ENCODE measurements around the gene STOM.
A peak's percentile ranks its signal among the peaks of the same experiment; 100 is the strongest.

STOM gene

GRCh38 chr9:121386442-121387175, 16.6 kb upstream of the STOM start:
- Mint-ChIP-seq H3K9me3 (no peaks in the 10 kb centered on the region), H3K27ac (no peak overlapping the region), H3K27me3 (no peaks in the 10 kb centered on the region), H3K4me1 (no peaks in the 10 kb centered on the region), H3K36me3 (ENCODE audit: low read depth) (no peaks in the 10 kb centered on the region), H3K4me3 (no peak overlapping the region)
- ATAC-seq (no peak), DNase-seq (no peak)

- Mint-ChIP-seq H3K4me3 (no peak overlapping the region), H3K27me3 (no peaks in the 10 kb centered on the region), H3K4me1 (no peaks in the 10 kb centered on the region), H3K9me3 (no peaks in the 10 kb centered on the region), H3K27ac (no peak overlapping the region), H3K36me3 (ENCODE audit: low read depth) (no peaks in the 10 kb centered on the region)
- DNase-seq (no peak), ATAC-seq (no peak)
Observed at GRCh38 chr9:121383715-121384114, 13.7 kb upstream of the STOM start.

- Mint-ChIP-seq H3K4me1 (no peaks in the 10 kb centered on the region), H3K36me3 (ENCODE audit: low read depth) (peaks cover 2% of the 10 kb centered on the region), H3K9me3 (no peaks in the 10 kb centered on the region), H3K27me3 (no peaks in the 10 kb centered on the region), H3K4me3 (no peak overlapping the region), H3K27ac (no peak overlapping the region)
- no peak for ATAC-seq
- DNase-seq: no peak
Observed at GRCh38 chr9:121380846-121381245, 10.8 kb upstream of the STOM start.

GRCh38 chr9:121376214-121376830, 6.3 kb upstream of the STOM start:
- H3K4me1 Mint-ChIP-seq: peaks cover 15% of the 10 kb centered on the region
- DNase-seq: no peak
- no peak overlapping the region for H3K27ac Mint-ChIP-seq
- no peaks in the 10 kb centered on the region for H3K27me3 Mint-ChIP-seq
- no peak overlapping the region for H3K4me3 Mint-ChIP-seq
- H3K9me3 Mint-ChIP-seq: no peaks in the 10 kb centered on the region
- peaks cover 2% of the 10 kb centered on the region for H3K36me3 Mint-ChIP-seq (ENCODE audit: low read depth)
- ATAC-seq: no peak

GRCh38 chr9:121373011-121373729, 3.1 kb upstream of the STOM start:
- H3K36me3 Mint-ChIP-seq (ENCODE audit: low read depth): peaks cover 6% of the 10 kb centered on the region

GRCh38 chr9:121372239-121373010, 2.4 kb upstream of the STOM start:
- DNase-seq: no peak
- ATAC-seq: no peak

More at GRCh38 chr9:121373011-121373729, 3.1 kb upstream of the STOM start:
- Mint-ChIP-seq H3K4me1 (peaks cover 37% of the 10 kb centered on the region), H3K9me3 (peaks cover 5% of the 10 kb centered on the region), H3K27ac (no peak overlapping the region), H3K4me3 (no peak overlapping the region), H3K27me3 (no peaks in the 10 kb centered on the region)
- DNase-seq (no peak), ATAC-seq (no peak)

GRCh38 chr9:121371495-121372061, 1.5 kb upstream of the STOM start:
- ATAC-seq: no peak
- peaks cover 49% of the 10 kb centered on the region for H3K4me1 Mint-ChIP-seq
- no peak for DNase-seq
- peaks cover 6% of the 10 kb centered on the region for H3K36me3 Mint-ChIP-seq (ENCODE audit: low read depth)
- H3K4me3 Mint-ChIP-seq: no peak overlapping the region
- peaks cover 5% of the 10 kb centered on the region for H3K9me3 Mint-ChIP-seq
- H3K27ac Mint-ChIP-seq: no peak overlapping the region
- no peaks in the 10 kb centered on the region for H3K27me3 Mint-ChIP-seq

More at GRCh38 chr9:121372239-121373010, 2.4 kb upstream of the STOM start:
- H3K4me3 Mint-ChIP-seq: no peak overlapping the region
- H3K36me3 Mint-ChIP-seq (ENCODE audit: low read depth): peaks cover 4% of the 10 kb centered on the region
- H3K27ac Mint-ChIP-seq: no peak overlapping the region
- H3K27me3 Mint-ChIP-seq: no peaks in the 10 kb centered on the region
- peaks cover 45% of the 10 kb centered on the region for H3K4me1 Mint-ChIP-seq
- peaks cover 5% of the 10 kb centered on the region for H3K9me3 Mint-ChIP-seq

- Mint-ChIP-seq H3K36me3 (ENCODE audit: low read depth) (peaks cover 6% of the 10 kb centered on the region), H3K4me1 (peaks cover 66% of the 10 kb centered on the region), H3K27me3 (no peaks in the 10 kb centered on the region), H3K4me3 (peak overlapping the region; percentile 86), H3K27ac (peak overlapping the region; percentile 32), H3K9me3 (peaks cover 5% of the 10 kb centered on the region)
- DNase-seq (no peak), ATAC-seq (no peak)
Observed at GRCh38 chr9:121368745-121369144, 1.3 kb downstream of the STOM start.

- Mint-ChIP-seq H3K4me1 (peaks cover 67% of the 10 kb centered on the region), H3K4me3 (peak overlapping the region; percentile 86)
Observed at GRCh38 chr9:121368138-121368522, 1.9 kb downstream of the STOM start.

GRCh38 chr9:121367306-121368137, 2.5 kb downstream of the STOM start:
- ATAC-seq (no peak), DNase-seq (no peak)
- Mint-ChIP-seq H3K36me3 (ENCODE audit: low read depth) (peaks cover 6% of the 10 kb centered on the region), H3K4me3 (peak overlapping the region; percentile 86), H3K9me3 (peaks cover 5% of the 10 kb centered on the region), H3K4me1 (peaks cover 65% of the 10 kb centered on the region), H3K27ac (peak overlapping the region; percentile 34), H3K27me3 (no peaks in the 10 kb centered on the region)

More at GRCh38 chr9:121368138-121368522, 1.9 kb downstream of the STOM start:
- no peak for ATAC-seq
- H3K36me3 Mint-ChIP-seq (ENCODE audit: low read depth): peaks cover 6% of the 10 kb centered on the region
- peaks cover 5% of the 10 kb centered on the region for H3K9me3 Mint-ChIP-seq
- peak overlapping the region; percentile 34 for H3K27ac Mint-ChIP-seq
- no peak for DNase-seq
- H3K27me3 Mint-ChIP-seq: no peaks in the 10 kb centered on the region

- Mint-ChIP-seq H3K27ac (no peak overlapping the region), H3K27me3 (no peaks in the 10 kb centered on the region), H3K4me3 (no peak overlapping the region), H3K36me3 (ENCODE audit: low read depth) (peaks cover 6% of the 10 kb centered on the region), H3K9me3 (peaks cover 5% of the 10 kb centered on the region), H3K4me1 (peaks cover 61% of the 10 kb centered on the region)
- no peak for ATAC-seq
- DNase-seq: no peak
Observed at GRCh38 chr9:121366611-121367192, 3.3 kb downstream of the STOM start.

- no peak overlapping the region for H3K4me3 Mint-ChIP-seq
- H3K27me3 Mint-ChIP-seq: no peaks in the 10 kb centered on the region
- H3K4me1 Mint-ChIP-seq: peaks cover 61% of the 10 kb centered on the region
- no peak overlapping the region for H3K27ac Mint-ChIP-seq
- H3K36me3 Mint-ChIP-seq (ENCODE audit: low read depth): peaks cover 6% of the 10 kb centered on the region
- DNase-seq (no peak), ATAC-seq (no peak)
- peaks cover 4% of the 10 kb centered on the region for H3K9me3 Mint-ChIP-seq
Observed at GRCh38 chr9:121365564-121365963, 4.5 kb downstream of the STOM start.

- no peak for ATAC-seq
- H3K36me3 Mint-ChIP-seq (ENCODE audit: low read depth): peaks cover 2% of the 10 kb centered on the region
- H3K4me1 Mint-ChIP-seq: peaks cover 59% of the 10 kb centered on the region
- H3K9me3 Mint-ChIP-seq: no peaks in the 10 kb centered on the region
- no peak for DNase-seq
- H3K27me3 Mint-ChIP-seq: no peaks in the 10 kb centered on the region
- no peak overlapping the region for H3K27ac Mint-ChIP-seq
- no peak overlapping the region for H3K4me3 Mint-ChIP-seq
Observed at GRCh38 chr9:121364886-121365285, 5.2 kb downstream of the STOM start.
